HG03460 (cell line): ENCODE measurements around the gene MMP24OS.
"Not testable (repeated sequence)": the region's sequence is repeated elsewhere in the genome, so short reads cannot be mapped to it uniquely, and the experiment has no call there.

Experiments used
- ATAC-seq: cut with Tn5 transposase; IDR thresholded peaks from one replicate; pipeline ENCODE4 v1.9.1; 2021; ENCODE audit not compliant: unreplicated experiment

The MMP24OS gene

DNA sequence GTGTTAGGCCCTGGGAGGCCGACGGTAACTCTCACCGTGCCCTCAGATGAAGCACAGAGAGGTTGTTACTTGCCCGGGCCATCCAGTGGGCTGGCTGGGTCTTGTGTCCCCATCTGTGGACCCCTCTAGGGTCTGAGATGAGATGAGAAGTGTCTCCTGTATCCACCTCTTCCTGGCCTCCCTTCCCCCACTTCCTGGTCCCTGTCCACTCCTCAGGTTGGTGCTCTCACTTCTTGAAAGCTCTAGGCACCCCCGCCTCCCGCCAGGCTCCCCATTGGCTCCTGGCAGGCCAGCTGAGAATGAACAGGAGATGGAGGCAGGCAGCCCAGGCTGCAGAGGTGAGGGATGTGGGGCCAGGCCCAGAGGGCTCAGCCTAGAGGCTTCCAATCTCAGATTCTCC lies 1.5 kb downstream of the MMP24OS start:
- ATAC-seq, result no peak

DNA sequence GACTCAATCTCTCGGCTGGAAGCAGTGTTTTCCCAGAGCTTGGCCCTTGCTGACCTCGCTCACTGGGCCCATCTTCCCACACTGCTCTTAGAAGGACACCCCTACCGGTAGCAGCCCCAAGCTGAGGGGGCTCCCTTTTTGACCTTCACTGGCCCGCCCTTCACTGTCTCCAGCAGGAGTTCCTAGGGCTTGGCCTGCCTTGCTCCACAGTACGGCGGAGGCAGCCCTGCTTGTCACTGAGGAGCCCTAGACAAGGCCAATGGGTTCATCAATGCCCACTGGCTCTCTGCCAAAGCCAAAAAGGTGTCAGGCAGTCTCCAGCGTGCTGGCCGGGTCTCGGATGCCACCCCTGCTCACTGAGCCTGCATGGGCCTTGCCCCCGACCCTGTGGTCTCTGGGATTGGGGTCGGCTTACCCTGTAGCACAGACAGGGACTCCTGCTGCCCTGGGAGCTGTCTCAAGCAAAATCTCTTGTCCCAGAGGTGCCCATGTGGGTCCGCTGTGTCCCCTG lies 2.1 kb downstream of the MMP24OS start:
- ATAC-seq, result no peak

DNA sequence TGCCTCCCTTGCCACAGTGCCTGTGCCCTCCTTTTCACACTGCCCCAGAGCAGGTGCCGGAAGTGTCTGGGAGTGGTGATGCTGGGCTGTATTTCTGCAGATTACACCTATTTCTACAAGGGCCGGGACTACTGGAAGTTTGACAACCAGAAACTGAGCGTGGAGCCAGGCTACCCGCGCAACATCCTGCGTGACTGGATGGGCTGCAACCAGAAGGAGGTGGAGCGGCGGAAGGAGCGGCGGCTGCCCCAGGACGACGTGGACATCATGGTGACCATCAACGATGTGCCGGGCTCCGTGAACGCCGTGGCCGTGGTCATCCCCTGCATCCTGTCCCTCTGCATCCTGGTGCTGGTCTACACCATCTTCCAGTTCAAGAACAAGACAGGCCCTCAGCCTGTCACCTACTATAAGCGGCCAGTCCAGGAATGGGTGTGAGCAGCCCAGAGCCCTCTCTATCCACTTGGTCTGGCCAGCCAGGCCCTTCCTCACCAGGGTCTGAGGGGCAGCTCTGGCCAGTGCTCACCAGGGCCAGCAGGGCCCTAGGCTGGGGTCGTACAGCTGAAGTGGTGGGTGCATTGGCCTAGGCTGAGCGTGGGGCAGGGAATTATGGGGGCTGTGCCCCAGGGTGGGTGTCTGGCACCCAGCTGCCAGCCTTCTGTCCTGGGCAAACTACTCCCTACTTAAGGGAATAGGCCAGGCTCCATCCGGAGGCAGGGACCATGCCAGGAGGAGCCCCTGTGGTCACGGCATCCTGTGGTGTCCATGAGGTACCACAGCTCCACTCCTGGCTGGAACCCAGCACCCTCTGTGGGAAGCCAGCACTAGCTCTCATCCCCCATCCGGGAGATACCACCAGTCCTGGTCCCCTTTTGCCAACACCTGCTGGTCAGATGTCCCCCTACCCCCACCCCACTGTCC lies 3.5 kb downstream of the MMP24OS start:
- ATAC-seq, result no peak

DNA sequence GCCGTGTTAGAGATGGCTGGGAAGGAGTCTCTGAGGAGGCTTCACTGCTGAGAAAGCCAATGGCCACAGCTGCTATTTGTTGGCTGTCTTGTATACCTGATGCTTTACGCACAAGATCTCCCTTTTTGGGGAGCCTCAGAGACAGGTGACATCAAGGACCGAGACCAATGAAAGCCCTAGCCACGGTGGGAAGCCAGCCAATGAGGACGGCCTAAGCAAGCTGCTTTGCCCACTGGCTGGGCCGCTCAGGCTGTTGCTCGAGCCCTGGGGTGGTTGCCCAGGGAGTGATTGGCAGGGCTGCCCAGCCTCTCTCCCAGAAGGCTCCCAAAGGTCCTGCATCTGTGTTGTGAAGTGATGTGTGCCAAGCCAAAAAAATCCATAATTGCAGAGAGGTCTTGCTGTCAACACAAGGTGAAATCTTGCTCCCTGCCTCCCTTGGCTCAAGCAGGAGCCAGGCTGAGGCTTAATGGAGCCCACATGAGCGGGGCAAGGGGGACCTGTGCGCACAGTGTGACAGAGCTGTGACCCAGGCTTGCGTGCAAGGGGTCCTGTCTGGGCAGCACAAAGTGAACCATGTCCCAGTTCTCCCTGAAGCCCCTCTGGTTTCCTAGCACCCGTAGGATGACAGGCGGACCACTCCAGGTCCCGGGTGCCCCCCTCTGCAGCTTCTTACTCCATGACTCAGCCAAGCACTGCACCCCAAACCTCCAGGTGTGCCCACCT lies 4.3 kb downstream of the MMP24OS start:
- no peak for ATAC-seq

DNA sequence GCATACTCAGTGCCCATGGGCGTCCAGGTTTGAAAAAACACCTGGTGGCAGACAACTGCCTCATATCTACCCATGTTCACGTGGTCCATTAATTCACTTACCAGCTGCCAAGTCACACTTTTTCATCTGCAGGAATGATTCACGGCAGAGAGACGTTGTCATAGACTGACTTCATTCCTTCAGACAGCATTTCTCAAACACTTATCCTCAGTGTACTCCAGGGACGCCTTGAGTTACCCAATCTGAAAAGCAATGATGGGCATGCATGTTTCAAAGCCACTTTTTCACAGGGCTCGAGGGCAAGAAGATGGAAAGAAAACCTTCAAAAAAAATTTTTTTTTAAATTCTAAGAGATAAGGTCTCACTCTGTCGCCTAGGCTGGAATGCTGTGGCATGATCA lies 6.0 kb downstream of the MMP24OS start:
- no peak for ATAC-seq

DNA sequence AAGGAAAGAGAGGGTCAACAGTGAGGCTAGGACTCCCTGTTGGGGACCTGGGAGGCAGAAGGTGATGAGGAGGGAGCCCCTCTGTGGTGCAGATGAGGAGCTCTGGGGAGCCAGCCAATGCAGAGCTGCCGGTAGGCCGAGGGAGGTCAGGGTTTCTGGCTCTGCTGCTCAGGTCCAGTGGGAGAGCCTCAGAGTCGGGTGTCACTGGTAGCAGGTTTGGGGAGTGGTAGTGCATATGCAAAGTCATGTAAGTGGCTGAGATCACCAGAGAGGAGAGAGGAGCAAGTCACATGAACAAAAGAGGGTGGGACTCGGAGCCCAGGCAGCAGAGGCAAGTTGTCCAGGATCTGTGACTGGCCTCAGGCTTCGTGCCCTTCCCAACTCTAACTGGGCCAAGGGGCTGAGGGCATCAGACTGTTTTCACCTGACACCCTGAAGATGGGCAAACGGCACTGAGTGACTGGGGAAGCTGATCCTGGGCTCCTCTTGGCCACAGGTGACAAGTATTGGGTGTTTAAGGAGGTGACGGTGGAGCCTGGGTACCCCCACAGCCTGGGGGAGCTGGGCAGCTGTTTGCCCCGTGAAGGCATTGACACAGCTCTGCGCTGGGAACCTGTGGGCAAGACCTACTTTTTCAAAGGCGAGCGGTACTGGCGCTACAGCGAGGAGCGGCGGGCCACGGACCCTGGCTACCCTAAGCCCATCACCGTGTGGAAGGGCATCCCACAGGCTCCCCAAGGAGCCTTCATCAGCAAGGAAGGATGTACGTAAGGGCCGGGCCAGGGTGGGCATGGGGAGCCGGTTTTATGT lies 6.6 kb downstream of the MMP24OS start:
- no peak for ATAC-seq

DNA sequence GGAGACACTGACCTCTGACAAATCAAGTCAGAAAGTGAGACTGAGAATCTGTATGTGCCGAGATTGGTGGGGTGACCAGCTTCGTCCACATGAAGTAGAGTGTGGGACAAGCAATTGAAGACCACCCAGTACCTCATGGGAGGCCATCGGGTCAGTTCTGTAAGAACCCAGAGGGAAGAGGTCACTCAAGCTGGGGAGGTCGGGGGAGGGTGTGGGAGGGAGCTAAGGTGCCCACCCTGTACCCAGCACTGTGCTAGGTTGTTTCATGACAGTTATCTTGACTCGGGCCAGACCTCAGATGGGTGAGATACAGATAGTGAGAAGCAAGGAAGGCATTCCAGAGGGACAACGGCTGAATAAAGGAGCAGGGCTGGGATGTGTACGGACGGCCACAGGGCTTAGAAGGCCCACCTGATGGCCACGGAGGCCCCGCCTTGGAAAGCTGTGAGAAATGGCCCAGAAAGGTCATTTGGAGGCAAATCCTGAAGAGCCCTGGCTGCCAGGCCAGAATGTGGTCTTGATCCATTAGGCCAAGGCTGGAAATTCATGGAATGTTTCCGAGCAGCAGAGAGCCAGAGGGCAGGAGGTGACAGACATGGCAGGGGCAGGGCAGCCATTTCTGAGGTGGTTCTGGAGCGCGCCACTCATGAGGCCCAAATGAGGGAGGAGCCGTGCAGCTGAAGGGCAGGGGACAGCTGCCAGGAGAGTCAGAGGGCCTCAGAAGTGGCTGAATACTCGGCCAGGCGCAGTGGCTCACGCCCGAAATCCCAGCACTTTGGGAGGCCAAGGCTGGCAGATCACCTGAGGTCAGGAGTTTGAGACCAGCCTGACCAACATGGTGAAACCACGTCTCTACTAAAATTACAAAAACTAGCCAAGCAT lies 7.7 kb downstream of the MMP24OS start:
- no peak for ATAC-seq

DNA sequence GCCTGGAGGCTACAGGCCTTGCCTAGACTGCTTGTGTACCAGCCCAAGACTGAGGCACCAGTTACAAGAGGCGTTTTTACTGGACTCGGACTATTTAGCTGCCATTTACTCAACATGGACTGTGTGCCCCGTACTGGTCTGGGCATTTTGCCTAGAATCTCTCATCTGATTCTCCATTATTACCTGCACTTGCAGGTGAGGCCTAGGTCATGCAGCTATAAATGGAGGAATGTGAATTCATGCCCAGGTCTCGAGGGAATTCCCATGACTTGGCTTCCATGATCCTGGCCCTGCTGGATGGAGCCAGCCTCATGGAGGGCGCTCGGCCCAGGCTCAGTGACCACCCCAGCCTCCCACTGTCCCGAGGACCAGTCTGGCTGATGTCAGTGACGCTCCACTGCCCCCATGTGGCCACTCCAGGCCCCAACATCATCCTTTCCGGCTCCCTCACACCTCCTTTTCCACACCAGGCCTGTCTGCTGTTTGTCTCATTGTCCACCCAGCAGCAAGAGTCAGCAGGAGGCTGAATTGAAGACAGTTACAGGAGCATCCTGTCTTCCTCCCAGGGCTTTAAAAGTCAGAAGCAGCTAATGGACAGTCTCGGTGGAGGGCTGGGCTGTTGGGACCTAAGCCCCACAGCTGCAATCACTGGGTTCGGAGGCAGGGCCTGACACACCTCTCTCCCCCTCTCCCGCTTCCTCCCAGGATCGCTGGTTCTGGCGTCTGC lies 8.7 kb downstream of the MMP24OS start:
- ATAC-seq, result no peak

DNA sequence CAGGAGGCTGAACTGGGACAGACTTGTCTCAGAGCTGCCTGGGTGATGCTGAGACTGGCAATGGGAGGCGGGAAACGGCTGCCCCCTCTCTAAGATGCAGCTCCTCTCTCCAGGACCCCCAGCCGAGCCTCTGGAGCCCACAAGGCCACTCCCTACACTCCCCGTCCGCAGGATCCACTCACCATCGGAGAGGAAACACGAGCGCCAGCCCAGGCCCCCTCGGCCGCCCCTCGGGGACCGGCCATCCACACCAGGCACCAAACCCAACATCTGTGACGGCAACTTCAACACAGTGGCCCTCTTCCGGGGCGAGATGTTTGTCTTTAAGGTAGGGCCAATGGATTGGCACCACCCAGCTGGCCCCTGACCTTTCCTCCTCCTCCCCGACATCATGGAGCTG lies 10.8 kb downstream of the MMP24OS start:
- no peak for ATAC-seq

DNA sequence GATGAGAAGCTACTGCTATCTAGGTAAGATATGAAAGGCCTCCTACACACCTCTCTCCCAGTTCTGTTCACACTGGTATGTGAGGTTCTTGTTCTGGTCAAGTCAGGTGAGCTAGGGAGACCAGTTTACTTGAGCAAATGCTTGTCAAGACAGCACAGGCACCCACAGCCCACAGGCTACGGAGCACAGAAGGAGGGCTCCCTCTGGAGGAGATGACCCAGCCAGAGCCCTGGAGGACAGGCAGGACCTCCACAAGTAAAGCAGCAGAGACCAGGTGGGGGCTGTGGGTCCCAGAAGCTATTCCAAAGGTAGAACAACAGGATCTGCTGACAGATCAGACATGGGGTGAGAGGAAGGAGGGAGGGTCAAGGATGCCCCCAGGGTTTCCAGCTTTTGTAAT lies 13.2 kb downstream of the MMP24OS start:
- ATAC-seq, result no peak

DNA sequence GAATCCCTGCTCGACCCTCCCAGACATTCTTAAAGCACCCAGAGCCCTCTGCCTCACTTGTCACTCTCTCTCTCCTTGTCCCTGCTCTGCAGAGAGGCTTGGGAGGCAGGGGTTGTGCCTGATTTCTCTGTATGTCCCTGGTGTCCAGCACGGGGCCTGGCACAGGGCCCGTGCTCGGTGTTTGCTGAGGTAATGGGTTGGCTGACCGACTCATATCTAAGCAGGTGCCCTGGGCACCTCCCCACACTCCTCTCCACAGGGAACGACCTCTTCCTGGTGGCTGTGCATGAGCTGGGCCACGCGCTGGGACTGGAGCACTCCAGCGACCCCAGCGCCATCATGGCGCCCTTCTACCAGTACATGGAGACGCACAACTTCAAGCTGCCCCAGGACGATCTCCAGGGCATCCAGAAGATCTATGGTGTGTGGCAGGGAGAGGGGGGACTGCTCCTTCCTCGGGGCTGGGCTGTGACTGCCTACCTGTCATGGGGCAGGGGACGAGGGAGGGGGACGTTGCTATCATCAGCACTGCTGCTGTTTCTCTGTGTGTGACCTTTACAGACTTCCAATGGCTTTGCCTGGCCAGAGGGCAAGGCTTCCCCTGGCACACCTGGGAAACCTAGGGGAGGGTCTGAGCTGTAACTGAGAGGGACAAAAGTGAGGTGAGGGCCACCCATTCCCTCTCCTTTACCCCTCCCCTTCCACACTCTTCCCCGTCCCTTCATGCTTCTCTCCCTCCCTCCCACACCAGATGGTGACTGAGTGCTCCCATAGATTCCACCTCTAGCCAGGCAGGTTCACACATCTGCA lies 14.2 kb downstream of the MMP24OS start:
- ATAC-seq, result no peak

DNA sequence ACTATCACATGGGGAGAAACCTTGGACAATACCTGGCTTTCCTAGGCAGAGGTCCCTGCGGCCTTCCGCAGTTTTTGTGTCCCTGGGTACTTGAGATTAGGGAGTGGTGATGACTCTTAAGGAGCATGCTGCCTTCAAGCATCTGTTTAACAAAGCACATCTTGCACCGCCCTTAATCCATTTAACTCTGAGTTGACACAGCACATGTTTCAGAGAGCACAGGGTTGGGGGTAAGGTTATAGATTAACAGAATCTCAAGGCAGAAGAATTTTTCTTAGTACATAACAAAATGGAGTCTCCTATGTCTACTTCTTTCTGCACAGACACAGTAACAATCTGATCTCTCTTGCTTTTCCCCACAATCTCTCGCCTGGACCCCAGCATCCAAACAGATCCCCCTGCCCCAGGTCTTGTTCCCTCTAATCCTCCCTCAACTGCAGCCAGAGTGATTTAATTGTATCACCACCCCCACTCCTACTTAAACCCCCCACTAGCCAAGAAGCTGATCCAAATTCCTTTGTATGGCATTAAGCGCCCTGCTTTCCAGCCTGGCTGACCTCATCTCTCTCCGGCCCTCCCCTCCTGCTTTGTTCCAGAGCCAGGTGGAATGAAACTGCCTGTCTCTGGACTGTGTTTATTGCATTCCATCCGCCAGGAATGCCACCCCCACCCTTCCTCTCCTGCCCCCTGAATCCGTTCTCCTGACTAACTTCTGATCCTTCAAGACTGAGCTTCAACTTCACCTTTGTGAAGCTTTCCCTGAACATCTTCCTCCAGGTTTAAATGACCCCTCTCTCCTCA lies 15.0 kb downstream of the MMP24OS start:
- not testable (repeated sequence) for ATAC-seq

DNA sequence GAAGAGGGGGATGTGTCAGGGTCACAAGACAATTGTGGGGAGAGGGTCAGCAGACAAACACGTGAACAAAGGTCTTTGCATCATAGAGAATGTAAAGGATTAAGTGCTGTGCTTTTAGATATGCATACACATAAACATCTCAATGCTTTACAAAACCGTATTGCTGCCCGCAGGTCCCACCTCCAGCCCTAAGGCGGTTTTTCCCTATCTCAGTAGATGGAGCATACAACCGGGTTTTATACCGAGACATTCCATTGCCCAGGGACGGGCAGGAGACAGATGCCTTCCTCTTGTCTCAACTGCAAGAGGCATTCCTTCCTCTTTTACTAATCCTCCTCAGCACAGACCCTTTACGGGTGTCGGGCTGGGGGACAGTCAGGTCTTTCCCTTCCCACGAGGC lies 15.6 kb downstream of the MMP24OS start:
- not testable (repeated sequence) for ATAC-seq

DNA sequence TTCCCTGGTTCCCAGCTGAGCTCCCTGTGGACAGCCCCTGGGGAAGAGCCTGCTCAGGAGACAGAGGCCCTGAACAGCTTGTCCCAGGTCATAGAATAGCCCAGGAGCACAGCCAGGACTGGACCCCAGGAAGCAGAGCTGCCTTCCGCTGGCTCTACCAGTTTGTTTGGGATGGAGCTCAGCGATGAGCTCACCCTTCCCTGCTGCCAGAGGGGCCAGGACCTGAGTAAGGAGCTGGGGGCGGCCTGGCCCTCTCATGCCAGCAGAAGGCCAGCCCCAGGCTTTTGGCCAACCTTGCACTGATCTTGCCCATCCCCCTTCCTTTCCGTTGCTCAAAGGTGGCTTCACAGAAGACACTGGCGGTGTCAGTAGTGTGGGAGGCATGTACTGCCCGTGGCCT lies 17.5 kb downstream of the MMP24OS start:
- no peak for ATAC-seq

DNA sequence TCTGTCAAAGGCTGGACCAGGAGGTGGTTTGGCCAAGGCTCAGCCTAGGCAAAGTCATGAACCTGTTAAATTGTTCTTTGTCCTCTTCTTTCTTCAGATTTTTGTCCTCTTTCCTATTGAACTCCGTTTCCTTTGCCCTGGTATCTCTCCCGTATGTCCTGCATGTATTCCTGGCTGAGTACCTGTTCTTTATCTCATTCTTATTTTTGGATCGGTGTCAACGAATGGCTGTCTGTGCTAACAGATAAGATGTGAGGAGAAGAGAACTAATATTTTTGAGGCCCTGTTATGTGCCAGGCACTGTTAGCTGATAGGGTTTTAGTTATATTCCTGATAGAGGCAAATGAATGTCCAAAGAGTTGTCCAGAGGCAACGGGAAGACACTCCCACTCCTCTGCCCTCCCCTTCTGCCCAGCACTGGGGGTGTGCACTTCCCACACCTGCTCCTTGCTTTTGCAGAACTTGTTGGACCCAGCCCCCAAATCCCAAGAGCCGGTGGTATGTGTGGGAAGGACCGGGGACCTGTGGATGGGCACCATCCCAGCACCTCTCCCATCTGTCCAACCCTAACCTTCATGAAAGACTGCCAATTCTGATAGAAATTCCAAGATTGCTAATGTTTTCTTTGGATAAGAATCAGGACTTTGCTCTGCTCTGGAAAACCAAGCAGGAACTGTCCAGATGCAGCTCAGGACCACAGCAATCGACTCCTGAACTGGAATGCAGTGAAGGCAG lies 20.6 kb downstream of the MMP24OS start:
- ATAC-seq, result no peak

DNA sequence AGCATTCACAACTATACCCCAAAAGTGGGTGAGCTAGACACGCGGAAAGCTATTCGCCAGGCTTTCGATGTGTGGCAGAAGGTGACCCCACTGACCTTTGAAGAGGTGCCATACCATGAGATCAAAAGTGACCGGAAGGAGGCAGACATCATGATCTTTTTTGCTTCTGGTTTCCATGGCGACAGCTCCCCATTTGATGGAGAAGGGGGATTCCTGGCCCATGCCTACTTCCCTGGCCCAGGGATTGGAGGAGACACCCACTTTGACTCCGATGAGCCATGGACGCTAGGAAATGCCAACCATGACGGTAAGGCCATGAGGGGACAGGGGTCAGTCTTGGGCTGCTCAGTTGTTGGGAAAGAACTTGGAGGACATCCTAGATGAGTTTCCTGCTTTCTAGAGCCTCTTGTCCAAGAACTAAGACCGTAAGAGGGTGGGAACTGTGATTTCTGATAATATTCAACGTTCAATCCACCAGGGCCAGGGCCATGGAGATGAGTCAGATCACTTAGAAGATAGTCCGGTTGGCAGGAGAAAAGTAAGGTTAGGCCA lies 23.4 kb downstream of the MMP24OS start:
- ATAC-seq, result no peak

DNA sequence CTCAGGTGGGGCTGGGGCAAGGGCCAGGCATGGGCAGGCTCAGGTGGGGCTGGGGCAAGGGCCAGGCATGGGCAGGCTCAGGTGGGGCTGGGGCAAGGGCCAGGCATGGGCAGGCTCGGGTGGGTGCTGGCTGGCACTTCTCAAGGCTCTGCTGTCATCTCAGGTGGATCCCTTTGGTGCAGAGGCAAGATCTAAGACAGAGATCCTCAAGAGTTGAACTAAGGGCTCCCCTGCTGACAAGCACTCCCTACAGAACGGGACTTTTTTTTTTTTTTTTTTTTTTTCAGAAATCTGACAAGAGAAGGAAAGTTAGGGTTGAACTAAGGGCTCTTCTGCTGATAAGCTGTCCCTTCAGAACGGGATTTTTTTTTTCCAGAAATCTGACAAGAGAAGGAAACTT lies 24.9 kb downstream of the MMP24OS start:
- ATAC-seq, result no peak
